Neural cell (in vitro differentiated cells): ENCODE results near the gene EYS. TPM values are rescaled to one million over a fixed set of nuclear protein-coding genes. Genes with fewer than 3 reads are reported as not detected.

ENCODE experiments used
- H2AFZ ChIP-seq: fragments of 200-600, 300-800 bp; sonication (generic), shearing (Covaris generic); 2 replicates; pipeline ENCODE4 v1.6.0; 2014; ENCODE audit warnings: low read depth, mild to moderate bottlenecking, antibody characterized with exemption, low read length, moderate library complexity
- H3F3A ChIP-seq: fragments of 200-600 bp; shearing (Covaris generic); 2 replicates; pipeline ENCODE4 v1.6.1; 2016; ENCODE audit warnings: mild to moderate bottlenecking, moderate library complexity, mixed read lengths, antibody characterized with exemption, low read length; ENCODE audit not compliant: insufficient read depth, poor library complexity, severe bottlenecking
- H3K27ac ChIP-seq: fragments of 200-600, 300-800 bp; sonication (generic), shearing (Covaris generic); 2 replicates; pipeline ENCODE4 v1.5.1; 2014; ENCODE audit warnings: mild to moderate bottlenecking, low read length, moderate library complexity
- H3K27me3 ChIP-seq: fragments of 300-800, 200-600 bp; sonication (generic), shearing (Covaris generic); 2 replicates; pipeline ENCODE4 v1.6.0; 2014; ENCODE audit warnings: mild to moderate bottlenecking, low read depth, low read length, moderate library complexity; ENCODE audit not compliant: insufficient read depth
- H3K36me3 ChIP-seq: fragments of 300-800, 200-600 bp; sonication (generic), shearing (Covaris generic); 2 replicates; pipeline ENCODE4 v1.5.1; 2014; ENCODE audit warnings: mild to moderate bottlenecking, antibody characterized with exemption, low read length, moderate library complexity; ENCODE audit not compliant: insufficient read depth
- H3K4me2 ChIP-seq: fragments of 300-800, 200-600 bp; sonication (generic), shearing (Covaris generic); 2 replicates; pipeline ENCODE4 v1.6.0; 2014; ENCODE audit warnings: mild to moderate bottlenecking, low read length
- H3K4me3 ChIP-seq: fragments of 300-800, 200-600 bp; sonication (generic), shearing (Covaris generic); 2 replicates; pipeline ENCODE4 v1.5.1; 2014; ENCODE audit warnings: mild to moderate bottlenecking, low read length, moderate library complexity
- H3K79me2 ChIP-seq: fragments of 200-600 bp; shearing (Covaris generic); replicated peaks from 2 replicates; pipeline ENCODE4 v1.6.0; 2014; ENCODE audit warnings: mild to moderate bottlenecking, low read length, moderate library complexity; ENCODE audit not compliant: insufficient read depth
- H3K9ac ChIP-seq: fragments of 300-800, 200-600 bp; sonication (generic), shearing (Covaris generic); 2 replicates; pipeline ENCODE4 v1.6.1; 2016; ENCODE audit warnings: mild to moderate bottlenecking, low read length, mixed read lengths
- H3K9me2 ChIP-seq: fragments of 200-600 bp; shearing (Covaris generic); 2 replicates; pipeline ENCODE4 v1.6.1; 2016; ENCODE audit warnings: mild to moderate bottlenecking, low read length, mixed read lengths; ENCODE audit not compliant: insufficient read depth
- H3K9me3 ChIP-seq: fragments of 200-600, 300-800 bp; sonication (generic), shearing (Covaris generic); 2 replicates; pipeline ENCODE4 v1.6.1; 2016; ENCODE audit warnings: mild to moderate bottlenecking, mixed run types, low read length, moderate library complexity, mixed read lengths
- H4K20me1 ChIP-seq: fragments of 200-600 bp; shearing (Covaris generic); 2 replicates; pipeline ENCODE4 v1.6.1; 2016; ENCODE audit warnings: mild to moderate bottlenecking, mixed run types; ENCODE audit not compliant: insufficient read depth
- CTCF ChIP-seq: fragments of 450-650 bp; IDR thresholded peaks from 2 replicates; pipeline ENCODE4 v1.5.1; 2014; ENCODE audit warnings: antibody characterized with exemption, mild to moderate bottlenecking, moderate library complexity; ENCODE audit not compliant: poor library complexity, severe bottlenecking
- EP300 ChIP-seq: fragments of 450-650 bp; conservative IDR thresholded peaks from 2 replicates; pipeline ENCODE4 v1.6.1; 2014; ENCODE audit warnings: antibody characterized with exemption, mild to moderate bottlenecking, moderate library complexity; ENCODE audit not compliant: poor library complexity, severe bottlenecking
- EZH2 ChIP-seq: fragments of 200-600, 300-800 bp; shearing (Covaris generic), sonication (generic); IDR thresholded peaks from 2 replicates; pipeline ENCODE4 v1.6.1; 2014; ENCODE audit warnings: antibody characterized with exemption, low read length, borderline replicate concordance, mild to moderate bottlenecking; ENCODE audit not compliant: insufficient read depth, poor library complexity, severe bottlenecking
- MXI1 ChIP-seq: fragments of 450-650 bp; conservative IDR thresholded peaks from 2 replicates; pipeline ENCODE4 v1.6.1; 2014; ENCODE audit warnings: antibody characterized with exemption, mild to moderate bottlenecking; ENCODE audit not compliant: poor library complexity, severe bottlenecking
- POLR2AphosphoS5 ChIP-seq: IDR thresholded peaks from 2 replicates; pipeline ENCODE4 v1.6.1; 2012
- RAD21 ChIP-seq: fragments of 450-650 bp; conservative IDR thresholded peaks from 2 replicates; pipeline ENCODE4 v1.6.1; 2014; ENCODE audit warnings: antibody characterized with exemption, mild to moderate bottlenecking, moderate library complexity
- REST ChIP-seq: IDR thresholded peaks from 2 replicates; pipeline ENCODE4 v1.6.1; 2012; ENCODE audit warnings: borderline replicate concordance
- SMC3 ChIP-seq: fragments of 450-650 bp; conservative IDR thresholded peaks from 2 replicates; pipeline ENCODE4 v1.6.1; 2014; ENCODE audit warnings: antibody characterized with exemption, mild to moderate bottlenecking, moderate library complexity; ENCODE audit not compliant: poor library complexity
- TAF1 ChIP-seq: IDR thresholded peaks from 2 replicates; pipeline ENCODE4 v1.6.1; 2012; ENCODE audit warnings: low read depth
- polyA plus RNA-seq: library from polyadenylated mRNA; depleted of rRNA; stranded (reverse); fragments of >200 nt; gene quantifications from 2 replicates; pipeline ENCODE4 v1.2.3, GENCODE V29; 2014

EYS gene
- polyA plus RNA-seq, 1 donor from 2014 or later, result 0.38 TPM

- H3K79me2 ChIP-seq, result no peaks in the 10 kb centered on the region
- no peak overlapping the region for H2AFZ ChIP-seq
Observed at GRCh38 chr6:64786736-64787135, 920.3 kb downstream of the EYS start.

GRCh38 chr6:64782877-64783276 lies 924.1 kb downstream of the EYS start:
- no peaks in the 10 kb centered on the region for H3K79me2 ChIP-seq
- no peak overlapping the region for H2AFZ ChIP-seq
- H3K27me3 ChIP-seq, result no peaks in the 10 kb centered on the region
- no peak overlapping the region for H3K4me3 ChIP-seq
- H3K36me3 ChIP-seq, result no peaks in the 10 kb centered on the region
- no peak overlapping the region for H3K4me2 ChIP-seq
- H4K20me1 ChIP-seq, result no peaks in the 10 kb centered on the region
- H3K9me3 ChIP-seq, result no peaks in the 10 kb centered on the region
- H3K9me2 ChIP-seq, result peaks cover 3% of the 10 kb centered on the region
- H3K27ac ChIP-seq, result no peak overlapping the region
- TF ChIP-seq EZH2 (no peak), EP300 (no peak), SMC3 (no peak), POLR2AphosphoS5 (no peak), MXI1 (no peak), CTCF (no peak), RAD21 (no peak), REST (no peak), TAF1 (no peak)
- no peaks in the 10 kb centered on the region for H3F3A ChIP-seq
- no peak overlapping the region for H3K9ac ChIP-seq

More at GRCh38 chr6:64786736-64787135, 920.3 kb downstream of the EYS start:
- H3K4me2 ChIP-seq, result no peak overlapping the region
- no peaks in the 10 kb centered on the region for H3K36me3 ChIP-seq
- H3K27ac ChIP-seq, result no peak overlapping the region
- H3K9me3 ChIP-seq, result no peaks in the 10 kb centered on the region
- no peak overlapping the region for H3K9ac ChIP-seq
- peaks cover 3% of the 10 kb centered on the region for H3K9me2 ChIP-seq
- no peaks in the 10 kb centered on the region for H4K20me1 ChIP-seq
- no peak for TF ChIP-seq MXI1
- H3K27me3 ChIP-seq, result no peaks in the 10 kb centered on the region
- no peaks in the 10 kb centered on the region for H3F3A ChIP-seq
- no peak overlapping the region for H3K4me3 ChIP-seq
